ENCODE measurements around the gene STUB1.

The STUB1 gene

GRCh38 chr16:644556-644955, 35.7 kb upstream of the STUB1 start:
- no peak for DNase-seq (ENCODE audit: low read depth)

DNA sequence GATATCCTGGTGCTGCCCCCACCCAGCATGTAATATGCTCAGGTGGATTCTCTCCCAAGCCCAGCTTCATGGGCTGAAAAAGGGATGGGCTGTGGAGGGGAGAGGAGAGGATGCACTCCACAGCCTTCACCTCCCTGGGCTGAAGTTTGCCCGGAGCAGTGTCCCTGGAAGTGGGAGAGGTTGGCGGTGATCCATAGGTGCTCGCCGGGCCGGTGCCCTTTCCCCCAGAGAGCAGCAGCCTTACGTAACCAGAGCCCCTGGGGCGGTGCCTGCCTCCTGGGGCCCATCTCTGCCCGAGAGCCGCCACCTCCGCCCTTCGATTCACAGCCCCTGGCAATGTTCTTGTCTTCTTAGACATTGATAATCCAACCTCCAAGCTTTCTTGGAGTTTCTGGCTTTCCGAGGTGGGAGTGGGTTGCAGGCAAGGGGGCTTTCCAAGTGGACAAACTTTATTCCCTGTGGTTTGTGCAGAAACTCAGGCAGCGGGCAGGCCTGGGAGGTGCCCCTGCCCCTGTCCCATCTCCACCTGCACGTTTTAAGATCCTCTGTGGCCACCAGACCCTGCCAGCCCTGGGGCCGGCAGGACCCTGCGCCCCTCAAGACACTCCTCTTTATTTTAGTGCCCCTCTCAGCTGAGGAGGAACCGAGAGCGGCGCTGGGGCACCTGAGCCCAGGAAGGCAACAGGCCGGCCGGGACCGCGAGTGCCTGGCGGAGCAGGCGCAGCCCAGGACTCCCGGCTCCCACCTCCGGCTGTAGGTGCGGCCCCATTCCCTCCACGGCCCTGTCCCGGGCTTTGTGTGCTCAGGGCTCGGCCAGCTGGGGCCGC, 34.1 kb upstream of the STUB1 start:
- DNase-seq (ENCODE audit: low read depth): no peak

DNA sequence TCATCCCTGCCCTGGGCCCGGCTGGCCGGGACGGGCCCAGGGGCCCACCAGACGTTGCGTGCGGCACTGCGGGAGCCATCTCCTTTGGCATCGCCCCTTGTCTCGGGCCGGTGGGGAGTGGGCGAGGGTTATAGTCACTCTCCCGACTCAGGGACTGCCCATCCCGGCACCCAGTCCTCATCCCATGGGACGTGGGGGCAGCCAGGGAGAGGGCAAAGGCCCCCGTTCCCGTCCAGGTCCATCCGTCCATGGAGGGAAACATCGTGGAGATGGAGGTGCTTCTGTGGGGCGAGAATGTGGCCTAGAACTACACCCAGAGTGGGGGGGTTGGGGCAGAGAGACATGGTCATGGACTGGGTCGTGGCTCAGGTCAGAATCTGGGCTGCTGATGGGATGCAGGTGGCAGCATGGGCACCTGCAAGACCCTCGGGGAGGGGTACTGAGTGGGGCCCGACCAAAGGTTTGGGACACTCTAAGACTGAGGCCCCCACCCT, 33.5 kb upstream of the STUB1 start:
- DNase-seq (ENCODE audit: low read depth): no peak

- no peak for DNase-seq (ENCODE audit: low read depth)
Measured at GRCh38 chr16:647173-647902, 32.9 kb upstream of the STUB1 start.

DNA sequence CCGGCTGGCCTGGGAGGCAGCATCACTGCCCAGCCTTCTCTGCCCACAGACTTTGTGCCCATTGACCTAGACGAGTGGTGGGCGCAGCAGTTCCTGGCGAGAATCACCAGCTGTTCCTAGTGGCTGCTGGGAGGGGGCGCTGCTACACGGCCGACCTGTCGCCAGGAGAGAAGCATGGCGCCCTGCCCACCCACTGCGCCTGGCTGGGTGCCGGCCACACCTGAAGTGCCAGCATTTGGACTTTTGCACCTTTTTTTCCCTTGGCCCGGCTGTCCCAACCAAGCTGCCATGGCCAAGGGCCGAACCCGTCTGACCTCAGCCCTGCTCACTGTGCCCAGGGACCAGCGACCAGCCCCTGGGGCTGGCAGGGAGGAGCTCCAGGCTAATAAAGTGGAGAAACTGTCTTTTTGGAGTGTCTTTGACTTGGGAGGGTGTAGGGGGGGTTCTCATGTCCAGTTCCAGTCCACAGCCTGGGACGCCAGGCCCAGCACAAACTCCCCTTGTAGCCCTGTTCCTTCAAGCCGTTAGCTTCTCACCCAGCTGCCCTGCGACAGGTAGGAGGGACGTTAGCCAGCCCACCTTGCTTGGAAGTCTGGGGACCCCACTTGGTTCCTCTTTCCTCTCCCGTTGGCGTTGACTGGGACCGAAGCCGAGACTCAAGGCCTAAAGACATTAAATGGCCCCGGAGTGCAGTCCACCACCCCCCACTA, 32.0 kb upstream of the STUB1 start:
- DNase-seq (ENCODE audit: low read depth): peak; percentile 60

DNA sequence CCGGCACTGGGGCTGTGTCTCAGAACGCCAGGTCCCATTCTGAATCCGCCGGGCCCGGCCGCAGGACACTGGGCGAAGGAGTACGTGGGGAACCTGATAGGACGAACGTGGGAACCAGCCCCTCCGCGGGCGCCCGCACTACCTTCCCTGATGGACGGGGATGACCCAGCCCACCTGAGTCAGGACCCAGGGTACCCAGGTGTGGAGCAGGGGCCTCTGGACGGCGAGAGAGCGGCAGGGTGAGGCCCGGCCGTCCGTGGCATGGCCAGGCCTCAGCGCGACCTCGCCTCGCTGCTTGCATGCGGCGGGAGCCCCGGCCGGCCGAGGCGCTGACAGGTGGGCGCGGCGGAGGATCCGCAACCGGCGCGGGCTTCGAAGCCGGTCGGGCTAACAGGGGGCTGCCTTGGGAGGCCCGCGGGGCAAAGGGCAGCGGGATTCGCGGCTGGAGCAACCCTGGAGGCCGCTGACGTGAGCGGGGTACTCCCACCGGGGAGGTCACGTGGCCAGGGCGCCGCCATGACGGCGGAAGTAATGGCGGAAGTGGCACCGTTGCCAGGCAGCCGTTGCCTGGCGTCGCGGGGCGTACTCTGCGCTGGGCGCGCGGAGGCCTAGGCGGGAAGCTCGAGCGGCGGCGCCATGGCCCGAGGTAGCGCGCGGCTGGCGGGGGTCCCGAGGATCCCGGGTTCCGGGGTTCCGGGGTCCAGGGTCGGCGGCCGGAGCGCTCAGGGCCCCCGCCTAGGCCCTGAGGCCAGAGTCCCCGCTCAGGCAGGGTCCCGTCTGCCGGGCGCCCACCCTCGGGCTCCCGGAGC, 31.2 kb upstream of the STUB1 start, which contains the start of gene WDR90:
WDR90 (plus strand) TSS at position 585 of the 809 bp plus-strand sequence; CDS start at position 637, 52 bp downstream.
- DNase-seq (ENCODE audit: low read depth): peak; percentile 94

GRCh38 chr16:649631-650030, 30.6 kb upstream of the STUB1 start:
- DNase-seq (ENCODE audit: low read depth): no peak

DNA sequence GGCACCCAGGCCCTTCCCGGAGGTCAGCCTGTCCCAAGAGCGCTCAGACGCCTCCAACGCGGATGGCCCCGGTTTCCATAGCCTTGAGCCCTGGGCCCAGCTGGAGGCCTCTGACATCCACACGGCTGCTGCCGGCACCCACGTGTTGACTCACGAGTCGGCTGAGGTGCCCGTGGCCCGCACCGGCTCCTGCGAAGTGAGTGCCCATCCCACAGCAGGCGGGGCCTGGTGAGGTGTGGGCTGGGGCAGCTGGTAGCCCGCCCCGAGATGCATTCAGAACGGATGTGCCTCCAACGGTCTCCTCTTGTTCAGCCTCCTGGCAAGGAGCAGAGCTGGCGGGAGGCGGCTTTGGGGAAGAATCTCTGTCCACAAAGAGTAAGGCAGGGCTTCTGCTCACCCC, 28.4 kb upstream of the STUB1 start:
- DNase-seq (ENCODE audit: low read depth): no peak

GRCh38 chr16:652454-653305, 27.5 kb upstream of the STUB1 start:
- no peak for DNase-seq (ENCODE audit: low read depth)

DNA sequence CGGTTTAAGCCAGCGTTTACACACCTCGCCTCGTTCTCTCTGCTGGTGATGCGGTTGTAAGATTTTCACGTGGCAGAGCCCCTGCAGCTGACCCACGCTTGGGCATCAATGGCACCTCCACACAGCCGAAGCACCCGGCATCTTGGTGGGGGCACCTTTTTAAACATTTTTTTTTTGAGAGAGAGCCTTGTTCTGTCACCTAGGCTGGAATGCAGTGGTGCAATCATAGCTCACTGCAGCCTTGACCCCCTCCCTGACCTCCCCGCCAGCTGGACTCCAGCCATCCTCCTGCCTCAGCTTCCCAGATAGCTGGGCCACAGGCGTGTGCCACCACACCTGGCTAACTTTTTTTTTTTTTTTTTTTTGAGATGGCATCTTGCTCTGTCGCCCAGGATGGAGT, 26.2 kb upstream of the STUB1 start:
- no peak for DNase-seq (ENCODE audit: low read depth)

DNA sequence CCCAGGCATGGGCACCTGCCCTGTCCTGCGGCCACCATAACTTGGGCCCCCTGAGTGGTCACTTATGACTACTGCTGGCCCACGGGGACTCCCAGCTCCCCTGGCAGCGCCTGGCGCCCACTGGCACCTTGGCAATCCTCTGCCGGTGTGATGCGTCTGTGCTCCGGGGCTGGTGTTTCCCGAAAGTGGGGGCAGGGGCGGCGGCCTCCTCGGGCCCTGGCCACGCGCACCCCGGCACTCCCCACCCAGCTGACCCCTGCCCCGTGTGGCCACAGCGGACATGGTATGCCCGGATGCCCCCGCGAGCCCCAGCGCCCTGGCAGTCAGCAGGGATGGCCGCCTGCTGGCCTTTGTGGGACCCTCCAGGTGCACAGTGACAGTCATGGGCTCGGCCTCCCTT, 22.7 kb upstream of the STUB1 start:
- DNase-seq (ENCODE audit: low read depth): no peak

DNA sequence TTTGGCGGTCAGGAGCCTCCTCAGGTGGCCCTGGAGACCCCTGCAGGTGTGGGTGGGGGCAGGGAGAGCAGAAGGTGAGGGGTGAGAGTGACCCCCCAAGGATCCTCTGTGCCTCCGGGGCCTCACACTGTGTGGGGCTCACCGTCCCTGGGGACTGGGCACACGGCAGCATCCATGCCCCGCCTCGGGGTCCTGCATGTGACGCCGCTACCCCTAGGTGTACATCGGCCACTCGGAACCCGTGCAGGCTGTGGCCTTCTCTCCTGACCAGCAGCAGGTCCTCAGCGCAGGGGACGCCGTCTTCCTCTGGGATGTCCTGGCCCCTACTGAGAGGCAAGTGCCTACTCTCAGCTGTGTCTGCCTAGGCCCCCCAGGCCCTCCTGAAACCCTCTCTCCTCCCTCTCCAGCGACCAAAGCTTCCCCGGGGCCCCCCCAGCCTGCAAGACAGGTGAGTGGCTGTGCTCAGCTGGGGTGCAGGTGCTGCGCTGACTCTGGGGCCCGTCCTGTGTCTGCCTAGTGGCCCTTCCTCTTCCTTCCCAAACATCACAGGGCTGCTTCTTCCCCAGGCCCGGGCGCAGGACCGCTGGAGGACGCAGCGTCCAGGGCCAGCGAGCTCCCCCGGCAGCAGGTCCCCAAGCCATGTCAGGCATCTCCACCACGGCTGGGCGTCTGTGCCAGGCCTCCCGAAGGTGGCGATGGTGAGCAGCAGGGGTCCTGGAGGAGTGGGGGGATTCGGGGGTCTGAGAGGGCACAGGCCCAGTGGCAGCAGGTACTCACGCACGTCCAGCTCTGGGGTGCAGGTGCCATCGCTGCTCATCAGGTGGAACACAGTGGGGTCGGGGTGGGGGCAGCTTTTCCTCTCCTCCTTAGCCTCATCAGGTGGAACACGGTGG, 21.3 kb upstream of the STUB1 start:
- DNase-seq (ENCODE audit: low read depth): no peak

- no peak for DNase-seq (ENCODE audit: low read depth)
Measured at GRCh38 chr16:659618-660017, 20.6 kb upstream of the STUB1 start.

GRCh38 chr16:660132-660458, 20.1 kb upstream of the STUB1 start:
- DNase-seq (ENCODE audit: low read depth): no peak

DNA sequence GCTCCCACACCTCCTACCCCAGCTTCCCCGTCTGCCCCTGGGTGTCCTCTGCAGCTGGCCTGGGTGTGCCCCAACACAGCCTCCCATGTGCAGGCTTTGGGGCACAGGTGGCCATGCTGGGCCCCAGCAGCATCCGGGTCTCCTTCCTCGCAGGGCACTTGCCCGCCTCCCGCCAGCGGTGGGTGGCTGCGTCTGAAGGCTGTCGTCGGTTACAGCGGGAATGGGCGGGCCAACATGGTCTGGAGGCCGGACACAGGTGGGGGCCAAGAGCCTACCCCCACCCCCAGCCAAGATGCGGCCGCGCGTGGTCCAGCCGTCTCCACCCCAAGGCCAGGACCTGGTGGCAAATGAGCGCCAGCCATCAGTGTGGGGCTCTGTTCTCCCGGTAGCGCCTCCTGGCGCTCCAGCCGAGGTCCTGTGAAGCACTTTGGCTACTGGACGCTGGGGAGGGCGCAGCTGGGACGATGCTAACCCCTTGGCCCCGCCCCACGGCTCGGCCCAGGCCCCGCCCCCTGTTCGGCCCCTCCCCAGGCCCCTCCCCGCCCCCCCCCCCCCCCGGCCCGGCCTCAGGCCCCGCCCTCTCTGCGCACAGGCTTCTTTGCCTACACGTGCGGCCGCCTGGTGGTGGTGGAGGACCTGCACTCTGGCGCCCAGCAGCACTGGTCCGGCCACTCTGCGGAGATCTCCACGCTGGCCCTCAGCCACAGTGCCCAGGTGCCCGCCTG, 19.6 kb upstream of the STUB1 start:
- DNase-seq (ENCODE audit: low read depth): peak; percentile 57

- no peak for DNase-seq (ENCODE audit: low read depth)
Measured at GRCh38 chr16:661184-661821, 18.9 kb upstream of the STUB1 start.

DNA sequence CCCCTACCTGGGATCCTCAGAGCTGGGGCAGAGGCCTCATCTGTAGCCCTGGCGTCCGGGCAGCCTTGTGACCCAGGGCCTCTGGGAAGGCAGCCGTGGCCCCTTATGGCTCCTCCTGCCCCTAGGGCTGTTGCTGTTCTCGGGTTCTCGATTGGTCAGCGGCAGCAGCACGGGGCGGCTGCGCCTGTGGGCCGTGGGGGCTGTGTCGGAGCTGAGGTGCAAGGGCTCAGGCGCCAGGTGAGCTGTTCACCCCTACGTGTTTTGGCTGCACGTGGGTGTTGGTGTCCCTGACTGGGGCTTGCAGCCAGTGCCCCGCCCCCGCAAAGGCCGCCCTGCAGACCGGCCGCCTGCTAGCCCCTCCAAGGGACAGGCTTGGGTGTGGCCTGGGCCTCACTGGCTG, 18.1 kb upstream of the STUB1 start:
- no peak for DNase-seq (ENCODE audit: low read depth)

DNA sequence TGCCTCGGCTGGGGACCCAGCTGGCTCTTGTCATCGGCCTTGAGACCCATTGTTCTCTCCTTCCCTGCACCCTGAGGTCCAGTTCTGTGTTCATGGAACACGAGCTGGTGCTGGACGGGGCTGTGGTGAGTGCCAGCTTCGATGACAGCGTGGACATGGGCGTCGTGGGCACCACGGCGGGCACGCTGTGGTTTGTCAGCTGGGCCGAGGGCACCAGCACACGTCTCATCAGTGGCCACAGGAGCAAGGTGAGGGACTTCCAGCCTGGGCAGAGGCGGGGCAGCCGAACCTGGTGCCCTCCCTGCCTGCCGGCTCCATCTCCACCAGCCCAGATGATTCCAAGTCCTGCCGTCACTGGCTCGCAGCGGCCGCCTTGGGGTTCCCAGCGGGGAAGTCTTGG, 17.6 kb upstream of the STUB1 start:
- no peak for DNase-seq (ENCODE audit: low read depth)

DNA sequence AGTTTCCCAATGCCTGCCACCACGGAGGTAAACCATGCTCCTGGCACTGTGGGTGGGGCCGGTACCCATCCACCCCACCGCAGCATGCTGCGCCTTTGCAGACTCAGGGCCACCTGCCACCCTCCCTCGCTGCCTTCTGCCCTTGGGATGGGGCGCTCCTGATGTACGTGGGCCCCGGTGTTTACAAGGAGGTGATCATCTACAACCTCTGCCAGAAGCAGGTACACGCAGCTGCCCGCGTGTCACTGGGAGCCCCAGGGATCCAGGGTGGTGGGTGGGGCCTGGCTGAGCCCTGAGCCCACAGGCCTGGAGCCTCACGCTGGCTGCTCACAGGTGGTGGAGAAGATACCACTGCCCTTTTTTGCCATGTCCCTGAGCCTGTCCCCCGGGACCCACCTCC, 13.6 kb upstream of the STUB1 start:
- no peak for DNase-seq (ENCODE audit: low read depth)
